A673 (cell line): Measurements from ENCODE around the gene MAGEA9B. TPM values are rescaled to one million over a fixed set of nuclear protein-coding genes. Genes with fewer than 3 reads are reported as not detected.
"Not testable (repeated sequence)": the region's sequence is repeated elsewhere in the genome, so short reads cannot be mapped to it uniquely, and the experiment has no call there.

Experiments
- BruUV-seq: library from RNA; stranded (reverse); fragments of 400-500 nt; replicated peaks from 2 replicates; lab custom pipeline; 2021; lab: Mats Ljungman, UMichigan
- CTCF ChIA-PET: fragments of 300-600 bp; sonication (Branson Sonifier 250); formaldehyde crosslinking; loops from one replicate; lab custom pipeline; 2022; ENCODE audit warnings: antibody characterized with exemption; lab: Charles Lee
- POLR2A ChIA-PET: fragments of 300-600 bp; sonication (Branson Sonifier 250); formaldehyde crosslinking; loops from one replicate; lab custom pipeline; 2022; ENCODE audit warnings: antibody characterized with exemption; ENCODE audit not compliant: low non-redundant PET; lab: Charles Lee
- DNase-seq: peaks from one replicate; pipeline ENCODE4 v3.0.0-alpha.2; 2015; ENCODE audit warnings: low spot score
- H3K27ac ChIP-seq: fragments of 200-600 bp; sonication (generic); 2 replicates; pipeline ENCODE4 v1.5.1; 2016; ENCODE audit warnings: mixed run types, low read depth, mild to moderate bottlenecking, mixed read lengths, antibody characterized with exemption, low read length; ENCODE audit not compliant: poor library complexity, severe bottlenecking
- H3K27me3 ChIP-seq: fragments of 200-600 bp; sonication (generic); replicated peaks from 2 replicates; pipeline ENCODE4 v1.6.1; 2017; ENCODE audit warnings: mixed run types, low read depth, mild to moderate bottlenecking, mixed read lengths, antibody characterized with exemption, low read length; ENCODE audit not compliant: insufficient read depth, poor library complexity
- H3K36me3 ChIP-seq: fragments of 200-600 bp; sonication (generic); 2 replicates; pipeline ENCODE4 v1.6.1; 2016; ENCODE audit warnings: mixed run types, mild to moderate bottlenecking, mixed read lengths, antibody characterized with exemption, low read length; ENCODE audit not compliant: insufficient read depth, poor library complexity, severe bottlenecking
- H3K4me1 ChIP-seq: fragments of 200-600 bp; sonication (generic); 2 replicates; pipeline ENCODE4 v1.6.1; 2017; ENCODE audit warnings: mixed run types, mild to moderate bottlenecking, mixed read lengths, antibody characterized with exemption, low read length; ENCODE audit not compliant: insufficient read depth, poor library complexity, severe bottlenecking
- H3K4me3 ChIP-seq: fragments of 200-600 bp; sonication (generic); 2 replicates; pipeline ENCODE4 v1.5.1; 2016; ENCODE audit warnings: low read depth, mixed run types, mild to moderate bottlenecking, mixed read lengths, low read length; ENCODE audit not compliant: poor library complexity, severe bottlenecking
- H3K9me3 ChIP-seq: fragments of 200-600 bp; sonication (generic); 2 replicates; pipeline ENCODE4 v1.6.1; 2016; ENCODE audit warnings: mixed run types, low read depth, mild to moderate bottlenecking, mixed read lengths, antibody characterized with exemption, low read length; ENCODE audit not compliant: poor library complexity, severe bottlenecking
- EZH2 ChIP-seq: fragments of 200-600 bp; sonication (generic); IDR thresholded peaks from 2 replicates; pipeline ENCODE4 v1.6.1; 2017; ENCODE audit warnings: borderline replicate concordance, low read depth, mild to moderate bottlenecking, mixed read lengths, antibody characterized with exemption, low read length; ENCODE audit not compliant: poor library complexity, severe bottlenecking
- intact Hi-C: fragments of 100-400 bp; cut with micrococcal nuclease; formaldehyde crosslinking; loops from one replicate; pipeline ENCODE4 v1.10.0; 2022; ENCODE audit not compliant: unreplicated experiment
- total RNA-seq: library from RNA; stranded (reverse); gene quantifications from 2 replicates; pipeline ENCODE4 v1.2.3, GENCODE V29; 2021
- TF ChIP-seq, protein P1 (sequence below): fragments of 300-800, 200-600 bp; sonication (generic); conservative IDR thresholded peaks from 2 replicates; pipeline ENCODE4 v1.5.1; 2017; ENCODE audit warnings: low read depth, mild to moderate bottlenecking, antibody characterized with exemption, low read length, moderate library complexity, mixed read lengths

MAGEA9B gene
- total RNA-seq, 1 experiment from 2014 or later, result not detected

DNA sequence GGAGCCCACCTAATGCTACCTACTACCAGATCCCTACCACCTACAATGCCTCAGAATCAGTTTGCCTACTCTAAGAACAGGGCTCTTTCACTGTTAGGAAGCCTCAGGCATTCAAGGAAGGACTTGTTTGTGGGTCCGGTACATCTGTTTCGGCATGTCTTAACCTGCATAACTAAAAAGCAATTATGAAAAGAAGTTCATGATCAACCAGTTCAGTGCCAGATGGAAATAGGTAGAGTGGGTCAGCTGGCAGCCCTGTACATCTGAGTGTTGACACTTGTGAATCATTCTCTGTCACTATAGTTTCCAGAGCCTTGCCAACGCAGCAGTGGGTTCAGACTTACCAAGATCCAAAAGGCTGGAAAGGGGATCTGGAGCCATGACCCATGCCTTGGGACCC lies 41.0 kb upstream of the MAGEA9B start:
- TF ChIP-seq, protein P1, sequence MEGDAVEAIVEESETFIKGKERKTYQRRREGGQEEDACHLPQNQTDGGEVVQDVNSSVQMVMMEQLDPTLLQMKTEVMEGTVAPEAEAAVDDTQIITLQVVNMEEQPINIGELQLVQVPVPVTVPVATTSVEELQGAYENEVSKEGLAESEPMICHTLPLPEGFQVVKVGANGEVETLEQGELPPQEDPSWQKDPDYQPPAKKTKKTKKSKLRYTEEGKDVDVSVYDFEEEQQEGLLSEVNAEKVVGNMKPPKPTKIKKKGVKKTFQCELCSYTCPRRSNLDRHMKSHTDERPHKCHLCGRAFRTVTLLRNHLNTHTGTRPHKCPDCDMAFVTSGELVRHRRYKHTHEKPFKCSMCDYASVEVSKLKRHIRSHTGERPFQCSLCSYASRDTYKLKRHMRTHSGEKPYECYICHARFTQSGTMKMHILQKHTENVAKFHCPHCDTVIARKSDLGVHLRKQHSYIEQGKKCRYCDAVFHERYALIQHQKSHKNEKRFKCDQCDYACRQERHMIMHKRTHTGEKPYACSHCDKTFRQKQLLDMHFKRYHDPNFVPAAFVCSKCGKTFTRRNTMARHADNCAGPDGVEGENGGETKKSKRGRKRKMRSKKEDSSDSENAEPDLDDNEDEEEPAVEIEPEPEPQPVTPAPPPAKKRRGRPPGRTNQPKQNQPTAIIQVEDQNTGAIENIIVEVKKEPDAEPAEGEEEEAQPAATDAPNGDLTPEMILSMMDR, result no peak
- no peak for TF ChIP-seq EZH2
- H3K9me3 ChIP-seq, result no peaks in the 10 kb centered on the region
- ChIA-PET CTCF (no interaction called here), POLR2A (no interaction called here)
- H3K36me3 ChIP-seq, result no peaks in the 10 kb centered on the region
- intact Hi-C loops, result no loop called here
- no peak overlapping the region for H3K4me3 ChIP-seq
- no peak for DNase-seq
- H3K4me1 ChIP-seq, result no peaks in the 10 kb centered on the region
- no TSS peak for BruUV-seq
- no peak overlapping the region for H3K27ac ChIP-seq
- no peaks in the 10 kb centered on the region for H3K27me3 ChIP-seq

DNA sequence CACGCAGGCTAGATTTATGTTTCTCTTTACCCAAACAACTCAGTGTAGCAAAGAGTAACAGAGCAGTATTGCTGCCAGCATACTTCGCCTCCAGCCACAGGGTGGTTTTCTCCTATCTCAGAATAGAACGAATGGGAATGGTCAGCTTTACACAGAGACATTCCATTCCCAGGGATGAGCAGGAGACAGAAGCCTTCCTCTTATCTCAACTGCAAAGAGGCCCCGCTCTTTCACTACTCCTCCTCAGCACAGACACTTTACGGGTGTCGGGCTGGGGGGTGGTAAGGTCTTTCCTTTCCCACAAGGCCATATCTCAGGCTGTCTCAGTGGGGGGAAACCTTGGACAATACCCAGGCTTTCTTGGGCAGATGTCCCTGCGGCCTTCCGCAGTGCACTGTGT lies 39.6 kb upstream of the MAGEA9B start:
- BruUV-seq, H3K4me1 ChIP-seq, CTCF ChIA-PET, POLR2A ChIA-PET, DNase-seq, H3K9me3 ChIP-seq, H3K36me3 ChIP-seq, H3K27me3 ChIP-seq, H3K4me3 ChIP-seq, H3K27ac ChIP-seq, intact Hi-C loops: not testable (repeated sequence)

DNA sequence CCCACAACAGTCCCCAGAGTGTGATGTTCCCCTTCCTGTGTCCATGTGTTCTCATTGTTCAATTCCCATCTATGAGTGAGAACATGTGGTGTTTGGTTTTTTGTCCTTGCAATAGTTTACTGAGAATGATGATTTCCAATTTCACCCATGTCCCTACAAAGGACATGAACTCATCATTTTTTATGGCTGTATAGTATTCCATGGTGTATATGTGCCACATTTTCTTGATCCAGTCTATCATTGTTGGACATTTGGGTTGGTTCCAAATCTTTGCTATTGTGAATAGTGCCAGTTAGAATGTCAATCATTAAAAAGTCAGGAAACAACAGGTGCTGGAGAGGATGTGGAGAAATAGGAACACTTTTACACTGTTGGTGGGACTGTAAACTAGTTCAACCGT lies 32.4 kb upstream of the MAGEA9B start:
- H3K4me1 ChIP-seq, DNase-seq, H3K36me3 ChIP-seq, BruUV-seq, intact Hi-C loops, H3K9me3 ChIP-seq, CTCF ChIA-PET, H3K27ac ChIP-seq, H3K27me3 ChIP-seq, H3K4me3 ChIP-seq: not testable (repeated sequence)
- POLR2A ChIA-PET, result interaction anchor here (0.5 kb wide), 1 partner anchor 79 kb away, joined by 11 read pairs; no protein-coding TSS in a partner anchor

DNA sequence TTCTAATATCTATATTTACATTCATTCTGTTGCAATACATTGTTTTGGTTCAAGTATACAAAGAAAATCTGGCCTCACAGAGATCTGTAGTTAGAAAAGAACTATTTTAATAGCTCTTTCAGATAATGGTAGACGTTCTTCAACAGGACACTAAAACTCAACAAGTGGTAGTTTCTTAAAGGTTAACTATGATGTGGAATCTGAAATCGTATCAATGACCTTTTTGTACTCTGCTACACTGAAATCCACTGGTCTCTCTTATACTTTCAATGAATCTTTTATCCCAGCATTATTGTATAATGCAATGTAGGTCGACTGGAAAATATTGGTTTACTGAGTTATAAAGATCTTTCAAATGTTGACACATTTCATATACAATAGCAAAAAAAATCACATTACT lies 31.6 kb upstream of the MAGEA9B start:
- Histone ChIP-seq H3K4me3 (no peak overlapping the region), H3K9me3 (no peaks in the 10 kb centered on the region), H3K36me3 (no peaks in the 10 kb centered on the region), H3K27ac (no peak overlapping the region), H3K4me1 (no peaks in the 10 kb centered on the region), H3K27me3 (no peaks in the 10 kb centered on the region)
- intact Hi-C loops, result no loop called here
- ChIA-PET CTCF (no interaction called here), POLR2A (no interaction called here)
- no peak for DNase-seq
- no TSS peak for BruUV-seq
- no peak for TF ChIP-seq EZH2
- TF ChIP-seq, protein P1, result no peak
